GM12878 (cell line): ENCODE measurements around the gene CANT1. TPM values are rescaled to one million over a fixed set of nuclear protein-coding genes. Genes with fewer than 3 reads are reported as not detected.

Source experiments
- ATAC-seq: fragments of 200-7000 bp; cut with Tn5 transposase; 3 replicates; pipeline ENCODE4 v1.9.1; 2020; ENCODE audit warnings: mild to moderate bottlenecking, moderate library complexity
- BruUV-seq: library from RNA; stranded (reverse); fragments of 400-500 nt; replicated peaks from 2 replicates; lab custom pipeline; 2021; lab: Mats Ljungman, UMichigan
- CTCF ChIA-PET: fragments of 300-600 bp; sonication (Branson Sonifier 250); formaldehyde crosslinking; extraction: SDS; loops from one replicate; lab custom pipeline; 2021; ENCODE audit warnings: inconsistent platforms; lab: Yijun Ruan, JAX
- POLR2A ChIA-PET: fragments of 350-600 bp; formaldehyde crosslinking; extraction: SDS; loops from one replicate; lab custom pipeline; 2021; ENCODE audit warnings: inconsistent platforms; lab: Charles Lee
- RAD21 ChIA-PET: fragments of 300-600 bp; sonication (Branson Sonifier 250); formaldehyde crosslinking; loops from one replicate; lab custom pipeline; 2023; ENCODE audit warnings: antibody characterized with exemption; ENCODE audit not compliant: unreplicated experiment; lab: Charles Lee
- SMC1A ChIA-PET: fragments of 300-600 bp; sonication (Branson Sonifier 250); formaldehyde crosslinking; loops from one replicate; lab custom pipeline; 2023; ENCODE audit not compliant: unreplicated experiment, uncharacterized antibody; lab: Charles Lee
- DNase-seq: peaks from one replicate; pipeline ENCODE4 v3.0.0-alpha.2; 2011; ENCODE audit warnings: low read depth, low spot score
- FAIRE-seq: peaks from 3 replicates; lab custom pipeline; 2011; peaks lifted over from hg19 to GRCh38; lab: Jason Lieb, UNC
- H2AFZ ChIP-seq: 2 replicates; pipeline ENCODE4 v1.6.0; 2011; ENCODE audit warnings: low read depth, low read length, control low read depth; ENCODE audit not compliant: control insufficient read depth
- H3K27ac ChIP-seq: 2 replicates; pipeline ENCODE4 v1.5.1; 2011; ENCODE audit warnings: control low read depth; ENCODE audit not compliant: control insufficient read depth, insufficient read depth
- H3K27me3 ChIP-seq, 2 experiments: replicated peaks in 1 of 2; 2 replicates each; pipeline versions ENCODE4 v1.6.0 to v1.6.1; 2011; ENCODE audit warnings: low read length in 1 of 2; ENCODE audit not compliant: control insufficient read depth in 2 of 2, insufficient read depth in 2 of 2
- H3K36me3 ChIP-seq, 2 experiments: 2 replicates each; pipeline ENCODE4 v1.5.1; 2011; ENCODE audit warnings: low read length in 1 of 2; ENCODE audit not compliant: control insufficient read depth in 2 of 2, insufficient read depth in 2 of 2
- H3K4me1 ChIP-seq: 2 replicates; pipeline ENCODE4 v1.6.1; 2011; ENCODE audit warnings: mild to moderate bottlenecking, low read length, moderate library complexity, mixed read lengths; ENCODE audit not compliant: control insufficient read depth, insufficient read depth
- H3K4me2 ChIP-seq: 2 replicates; pipeline ENCODE4 v1.6.0; 2011; ENCODE audit warnings: control low read depth; ENCODE audit not compliant: control insufficient read depth, insufficient read depth
- H3K4me3 ChIP-seq: fragments of 200-600 bp; sonication (generic); 2 replicates; pipeline ENCODE4 v1.5.1; 2016
- H3K79me2 ChIP-seq: 2 replicates; pipeline ENCODE4 v1.6.0; 2011; ENCODE audit warnings: low read length; ENCODE audit not compliant: control insufficient read depth, insufficient read depth
- H3K9ac ChIP-seq: 2 replicates; pipeline ENCODE4 v1.8.0; 2011; ENCODE audit warnings: low read length, control low read depth, mixed read lengths; ENCODE audit not compliant: control insufficient read depth, insufficient read depth
- H3K9me3 ChIP-seq: replicated peaks from 3 replicates; pipeline ENCODE4 v1.5.1; 2011; ENCODE audit warnings: mild to moderate bottlenecking, low read length; ENCODE audit not compliant: control insufficient read depth, insufficient read depth
- H4K20me1 ChIP-seq: 2 replicates; pipeline ENCODE4 v1.6.0; 2011; ENCODE audit not compliant: control insufficient read depth, insufficient read depth
- MTA3 ChIP-seq: IDR thresholded peaks from 2 replicates; pipeline ENCODE4 v1.6.1; 2012; ENCODE audit warnings: low read length, inconsistent platforms, borderline replicate concordance
- PML ChIP-seq: IDR thresholded peaks from 2 replicates; pipeline ENCODE4 v1.6.1; 2012; ENCODE audit warnings: low read length, inconsistent platforms
- POLR2AphosphoS2 ChIP-seq: IDR thresholded peaks from 2 replicates; pipeline ENCODE4 v1.6.1; 2011; ENCODE audit warnings: low read depth, mild to moderate bottlenecking, low read length, improper control_type of control experiment, moderate library complexity
- TCF12 ChIP-seq: IDR thresholded peaks from 2 replicates; pipeline ENCODE4 v1.6.1; 2011; ENCODE audit warnings: low read depth, mild to moderate bottlenecking, low read length
- WGBS: methylation state at CpG from one replicate; pipeline ENCODE4 v1.1.6; 2016; ENCODE audit warnings: low lambda C conversion rate; ENCODE audit not compliant: insufficient replicate concordance, insufficient coverage; ENCODE audit errors: missing lambda C conversion rate; 5-methylcytosine and 5-hydroxymethylcytosine counted together
- in situ Hi-C: fragments of 300-500 bp; cut with MboI; formaldehyde crosslinking; loops from 9 replicates; pipeline ENCODE4 v1.14.3; 2018; ENCODE audit warnings: mixed read lengths
- intact Hi-C: fragments of 100-400 bp; cut with micrococcal nuclease; formaldehyde crosslinking; loops from one replicate; pipeline ENCODE4 v1.14.2; 2022; ENCODE audit not compliant: unreplicated experiment
- polyA plus RNA-seq, 11 experiments: library from polyadenylated mRNA; depleted of rRNA in 4 of 11; unstranded in 6 of 11; stranded (reverse) in 5 of 11; fragments of >200 nt; fragmentation: Nextera tagmentation in 4 of 11; fragmentation: Illumina TruSeq in 1 of 11; extraction: Ambion mirVana in 4 of 11; extraction: Trizol in 1 of 11; gene quantifications; 1 replicate in 1 of 11; 2 replicates in 10 of 11; pipeline versions ENCODE4 v1.2.1 to v1.2.3, GENCODE V29; 2011 to 2016; ENCODE audit warnings: inconsistent platforms in 2 of 11, missing spikeins in 2 of 11, low read depth in 1 of 11
- total RNA-seq, 4 experiments: library from RNA; depleted of rRNA in 3 of 4; stranded (reverse); fragments of >200 nt in 3 of 4; fragmentation: Illumina TruSeq in 1 of 4; extraction: Trizol in 1 of 4; gene quantifications; 2 replicates each; pipeline versions ENCODE4 v1.2.1 to v1.2.3, GENCODE V29; 2013 to 2021
- TF ChIP-seq, protein P1 (sequence below): IDR thresholded peaks from 2 replicates; pipeline ENCODE4 v1.6.1; 2012; ENCODE audit warnings: low read depth, low read length, improper control_type of control experiment
- TF ChIP-seq, protein P2 (sequence below): IDR thresholded peaks from 2 replicates; pipeline ENCODE4 v1.6.1; 2011; ENCODE audit warnings: borderline replicate concordance, low read depth, mild to moderate bottlenecking, moderate library complexity, mixed read lengths, low read length; ENCODE audit not compliant: insufficient read depth; ENCODE audit errors: extremely low read length

The CANT1 gene
- total and polyA plus RNA-seq, 10 of the 15 experiments (the other 5 are each of a cell fraction or from before 2014, with no cell fraction given), result 2.2 to 59.2 (median 20.2) TPM

DNA sequence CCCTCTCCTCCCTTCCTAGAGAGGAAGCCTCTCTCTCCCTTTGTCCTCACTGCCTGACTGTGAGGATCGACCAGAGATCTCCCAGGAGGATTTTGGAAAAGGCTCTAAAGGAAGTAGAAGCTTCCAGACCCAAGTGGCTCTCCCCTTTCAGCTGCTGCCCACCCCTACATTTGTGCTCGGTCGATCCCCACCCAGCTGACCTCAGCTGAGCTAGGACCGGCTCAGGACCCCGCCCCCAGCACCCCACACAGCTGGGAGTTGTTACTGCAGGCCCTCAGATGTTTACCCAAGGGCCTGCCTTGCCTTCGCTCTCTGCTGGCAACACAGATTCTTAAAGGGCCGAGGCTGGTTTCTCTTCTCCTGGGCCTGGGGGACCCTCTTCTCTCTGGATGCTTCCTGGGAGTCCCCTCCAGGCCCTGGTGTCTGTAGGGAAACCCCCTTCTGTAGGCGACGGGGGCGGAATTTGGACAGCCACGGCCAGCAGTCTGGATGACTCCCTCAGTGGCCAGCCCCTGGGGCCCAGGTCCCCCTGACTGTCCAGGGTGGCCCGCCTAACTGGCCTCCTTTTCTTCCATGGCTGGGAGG lies 57.5 kb downstream of the CANT1 start:
- POLR2A ChIA-PET, result no interaction called here

DNA sequence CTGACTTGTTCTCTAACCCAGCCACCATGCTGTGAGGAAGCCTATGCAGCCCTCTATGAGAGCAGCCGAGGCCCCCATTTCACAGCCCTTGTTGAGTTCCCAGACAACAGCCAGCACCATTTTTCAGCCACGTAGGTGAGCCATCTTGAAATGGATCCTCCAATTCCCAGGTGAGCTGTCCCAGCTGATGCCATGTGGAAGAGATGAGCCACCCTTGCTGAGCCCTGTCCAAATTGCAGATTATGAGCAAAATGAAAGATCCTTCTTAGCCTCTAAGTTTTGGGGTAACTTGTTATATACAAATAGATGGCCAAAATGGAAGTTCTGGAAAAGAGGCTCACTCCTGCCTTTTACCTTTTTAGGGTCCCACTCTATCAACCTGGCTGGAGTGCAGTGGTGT lies 58.7 kb downstream of the CANT1 start:
- no peak overlapping the region for H3K27ac ChIP-seq
- no peak for ATAC-seq
- H3K4me3 ChIP-seq, result no peak overlapping the region
- no peak for DNase-seq
- no peak overlapping the region for H2AFZ ChIP-seq
- ChIA-PET POLR2A (no interaction called here), SMC1A (no interaction called here), RAD21 (no interaction called here), CTCF (no interaction called here)
- peaks cover 0 to 1% of the 10 kb centered on the region in 2 experiments; a peak in 2 of 4 replicates for H3K27me3 ChIP-seq
- no peaks in the 10 kb centered on the region for H3K4me1 ChIP-seq
- no peak overlapping the region for H3K4me2 ChIP-seq
- WGBS, result 17% methylated on average over 2 of the region's 2 CpGs
- no peaks in the 10 kb centered on the region for H4K20me1 ChIP-seq
- no peak overlapping the region for H3K9ac ChIP-seq
- H3K36me3 ChIP-seq, result no peaks in the 10 kb centered on the region
- FAIRE-seq, result no peak
- H3K79me2 ChIP-seq, result no peaks in the 10 kb centered on the region
- intact Hi-C loops, result no loop called here
- TF ChIP-seq POLR2AphosphoS2, result no peak
- TF ChIP-seq, protein P1, sequence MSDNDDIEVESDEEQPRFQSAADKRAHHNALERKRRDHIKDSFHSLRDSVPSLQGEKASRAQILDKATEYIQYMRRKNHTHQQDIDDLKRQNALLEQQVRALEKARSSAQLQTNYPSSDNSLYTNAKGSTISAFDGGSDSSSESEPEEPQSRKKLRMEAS, result no peak
- BruUV-seq, result no TSS peak
- in situ Hi-C loops, result no loop called here
- peaks cover 10% of the 10 kb centered on the region; the same call in 2 of the 3 replicates for H3K9me3 ChIP-seq

More for the DNA sequence above, 57.5 kb downstream of the CANT1 start:
- Histone ChIP-seq H3K27me3 (no peaks in the 10 kb centered on the region; a peak in 2 of 4 replicates), H3K9ac (no peak overlapping the region), H3K9me3 (peaks cover 10% of the 10 kb centered on the region; the same call in 2 of the 3 replicates), H3K27ac (no peak overlapping the region), H3K4me3 (no peak overlapping the region), H4K20me1 (no peaks in the 10 kb centered on the region), H3K4me2 (no peak overlapping the region), H3K79me2 (no peaks in the 10 kb centered on the region)
- CTCF ChIA-PET, result no interaction called here
- WGBS, result 16% methylated on average over 12 of the region's 12 CpGs
- SMC1A ChIA-PET, result no interaction called here
- intact Hi-C loops (no loop called here), in situ Hi-C loops (no loop called here)
- DNase-seq, result no peak
- ATAC-seq, result no peak
- TF ChIP-seq PML (no peak), MTA3 (no peak), TCF12 (no peak)
- TF ChIP-seq, protein P2, sequence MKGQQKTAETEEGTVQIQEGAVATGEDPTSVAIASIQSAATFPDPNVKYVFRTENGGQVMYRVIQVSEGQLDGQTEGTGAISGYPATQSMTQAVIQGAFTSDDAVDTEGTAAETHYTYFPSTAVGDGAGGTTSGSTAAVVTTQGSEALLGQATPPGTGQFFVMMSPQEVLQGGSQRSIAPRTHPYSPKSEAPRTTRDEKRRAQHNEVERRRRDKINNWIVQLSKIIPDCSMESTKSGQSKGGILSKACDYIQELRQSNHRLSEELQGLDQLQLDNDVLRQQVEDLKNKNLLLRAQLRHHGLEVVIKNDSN, result no peak
- TF ChIP-seq, all 136 proteins: peak for 0
- H3K36me3 ChIP-seq, result no peaks in the 10 kb centered on the region
- RAD21 ChIA-PET, result no interaction called here
- no peak overlapping the region for H2AFZ ChIP-seq
- H3K4me1 ChIP-seq, result no peaks in the 10 kb centered on the region
- no peak for FAIRE-seq
- BruUV-seq, result no TSS peak
